ENCODE results near the gene ALKBH7.

DNA sequence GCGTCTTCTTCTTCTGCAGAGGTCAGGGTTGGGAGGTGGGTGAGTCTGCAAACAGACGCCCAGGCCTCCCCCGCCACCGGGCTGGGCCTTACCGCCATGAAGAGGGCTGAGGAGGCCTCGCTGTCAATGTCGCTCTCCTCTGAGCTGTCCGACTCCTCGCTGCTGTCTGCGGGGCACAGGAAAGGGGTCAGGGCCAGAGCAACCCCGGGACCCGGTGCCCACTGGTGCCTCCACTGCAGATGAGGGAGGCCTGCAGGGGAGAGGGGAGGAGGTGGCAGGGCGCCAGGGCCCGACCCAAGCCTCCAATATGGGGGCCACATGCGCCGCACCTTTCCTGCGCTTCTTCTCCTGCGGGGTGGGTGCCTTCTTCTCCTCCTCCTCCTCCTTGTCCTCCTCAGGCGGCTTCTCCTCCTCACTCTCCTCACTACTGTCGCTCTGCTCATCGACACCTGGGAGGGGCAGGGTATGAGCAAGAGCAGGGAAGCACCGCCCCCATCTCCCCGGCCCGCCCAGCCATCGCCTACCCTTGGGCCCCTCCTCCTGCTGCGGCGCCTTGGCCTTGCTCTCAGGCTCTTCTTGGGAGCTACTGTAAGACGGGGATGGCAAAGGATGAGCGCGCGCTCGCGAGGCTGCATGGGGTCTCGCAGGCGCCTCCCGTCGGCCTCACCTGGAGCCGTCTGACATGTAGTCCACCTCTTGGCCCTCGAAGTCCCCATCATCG, 8.6 kb downstream of the ALKBH7 start:
- no peak for TF ChIP-seq CTCF (conservative IDR thresholded peaks at IDR 0.05; ENCODE audit: low read depth, low read length)
- TF ChIP-seq EZH2phosphoT487 (IDR thresholded peaks at IDR 0.05; ENCODE audit: borderline replicate concordance, low read length), result no peak
- no peak for TF ChIP-seq EZH2 (IDR thresholded peaks at IDR 0.05; ENCODE audit: low read length, unreplicated experiment)

All from PC-3 (cell line).